ENCODE measurements around the gene RNF214. TPM values are rescaled to one million over a fixed set of nuclear protein-coding genes. Genes with fewer than 3 reads are reported as not detected.

RNF214 gene
- total and polyA plus RNA-seq, 12 donors: 7.3 to 33.5 (median 25.4) TPM

DNA sequence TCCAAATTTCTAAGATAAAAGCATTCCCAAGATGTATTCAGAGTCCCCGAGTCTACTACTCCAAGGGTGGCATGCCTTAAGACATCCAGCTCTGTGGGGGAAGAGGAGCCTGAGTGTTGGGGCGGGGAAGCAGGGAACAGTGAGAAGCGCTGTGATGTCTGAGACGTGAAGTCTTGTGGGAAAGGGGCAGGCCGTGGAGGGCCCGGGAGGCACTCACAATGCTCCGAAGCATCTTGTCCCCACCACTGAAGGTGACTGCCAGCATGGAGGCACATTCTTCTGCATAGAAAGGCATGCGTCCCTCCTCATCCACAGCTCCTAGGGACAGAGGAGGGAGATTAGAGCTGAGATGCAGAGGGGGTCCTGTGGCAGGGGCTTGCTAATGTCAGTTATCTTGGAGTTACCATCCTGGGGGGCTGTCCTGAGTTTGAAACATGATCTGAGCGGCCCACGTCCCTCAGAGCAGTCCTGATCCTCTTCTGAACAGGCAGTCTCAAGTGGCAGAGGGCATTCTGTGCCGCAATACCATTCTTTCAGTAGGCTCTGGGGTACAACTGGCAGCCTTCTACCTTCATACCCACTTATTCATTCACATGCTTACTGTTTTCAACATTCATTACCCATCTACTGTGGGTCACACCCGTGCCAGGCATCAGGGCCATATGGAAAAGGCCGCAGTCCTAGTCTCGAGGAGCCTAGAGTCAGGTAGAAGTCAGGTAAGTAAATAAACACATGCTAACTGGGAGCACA is 9.3 kb upstream of the RNF214 start:
- DNase-seq (no peak), ATAC-seq (no peak)
- TF ChIP-seq CTCF (IDR thresholded peaks at IDR 0.05): no peak
- H3K9me3 ChIP-seq: no peaks in the 10 kb centered on the region
- H3K27me3 ChIP-seq: no peaks in the 10 kb centered on the region
- WGBS, 2 donors: 92 to 93% methylated on average over 14 of the region's 14 CpGs
- intact Hi-C loops (cut with DNase I): loop anchor here in 8 of 10 donors (5.0 to 10.0 kb wide), 11 partner anchors 41 to 431 kb away; partner anchors contain the start of genes PAFAH1B2 (in 3 of the 8), APOA5 (in 2 of the 8) and SIDT2 (in 1 of the 8)
- no peak overlapping the region for H3K4me3 ChIP-seq
- peaks cover 0 to 100% (median 52%) of the 10 kb centered on the region in 9 donors for H3K36me3 ChIP-seq
- peaks cover 32 to 52% (median 41%) of the 10 kb centered on the region in 9 donors for H3K4me1 ChIP-seq
- H3K27ac ChIP-seq: peak overlapping the region in 7 of 10 donors; percentile 12 to 97 (median 92)

DNA sequence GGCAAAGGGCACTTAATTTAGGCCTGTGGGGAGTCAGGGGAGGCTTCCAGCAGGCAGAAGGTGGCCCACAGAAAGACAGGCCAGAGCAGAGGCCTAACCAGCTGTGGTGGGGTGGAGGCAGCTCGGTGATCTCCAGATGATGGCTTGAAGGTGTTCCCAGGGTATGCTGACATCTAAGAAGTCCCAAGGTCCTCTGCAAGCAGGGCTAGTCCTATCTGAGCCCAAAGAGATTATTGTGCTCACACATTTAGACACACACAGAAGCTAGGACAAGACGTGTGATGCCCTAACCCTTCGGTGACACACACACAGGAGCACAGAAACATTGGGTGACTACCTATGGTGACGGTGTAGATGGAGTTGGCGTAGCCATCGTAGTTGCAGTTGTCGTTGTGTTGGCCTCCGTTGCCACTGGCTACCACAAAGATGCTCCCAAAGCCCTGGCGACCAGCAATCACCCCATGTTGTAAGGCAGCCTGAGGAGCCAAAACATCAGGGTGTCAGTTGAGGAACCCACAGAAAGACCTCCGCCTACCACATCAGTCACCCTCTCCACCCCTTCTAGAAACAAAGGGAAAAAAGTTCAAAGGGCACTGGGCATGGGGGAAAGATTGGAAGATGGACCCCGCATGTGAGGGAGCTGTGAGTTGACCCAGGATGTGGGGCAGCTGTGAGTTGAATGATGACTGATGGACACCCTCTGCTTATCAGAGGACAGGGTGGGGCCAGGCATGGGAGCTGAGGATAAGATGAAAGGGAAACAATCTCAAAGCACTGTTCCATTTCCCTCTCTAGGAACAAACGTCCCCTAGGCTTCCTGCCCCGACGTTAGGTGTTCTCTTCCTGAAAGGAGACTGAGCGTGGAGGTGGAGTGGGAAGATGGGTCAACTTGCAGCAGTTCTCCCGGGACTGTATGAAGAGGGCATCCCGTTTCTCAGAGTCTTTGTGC is 8.5 kb upstream of the RNF214 start:
- ATAC-seq: no peak
- DNase-seq: no peak
- Histone ChIP-seq H3K9me3 (no peaks in the 10 kb centered on the region), H3K36me3 (peaks cover 0 to 100% (median 51%) of the 10 kb centered on the region in 9 donors), H3K27me3 (no peaks in the 10 kb centered on the region), H3K4me1 (peaks cover 30 to 44% (median 39%) of the 10 kb centered on the region in 9 donors), H3K27ac (peak overlapping the region in 1 of 10 donors; percentile 94), H3K4me3 (no peak overlapping the region)
- intact Hi-C loops (cut with DNase I): loop anchor here in 8 of 10 donors (5.0 to 10.0 kb wide), 11 partner anchors 42 to 432 kb away; partner anchors contain the start of genes PAFAH1B2 (in 3 of the 8), APOA5 (in 2 of the 8) and SIDT2 (in 1 of the 8)
- TF ChIP-seq CTCF (IDR thresholded peaks at IDR 0.05): no peak
- WGBS, 2 donors: 75 to 80% methylated on average over 17 of the region's 17 CpGs

DNA sequence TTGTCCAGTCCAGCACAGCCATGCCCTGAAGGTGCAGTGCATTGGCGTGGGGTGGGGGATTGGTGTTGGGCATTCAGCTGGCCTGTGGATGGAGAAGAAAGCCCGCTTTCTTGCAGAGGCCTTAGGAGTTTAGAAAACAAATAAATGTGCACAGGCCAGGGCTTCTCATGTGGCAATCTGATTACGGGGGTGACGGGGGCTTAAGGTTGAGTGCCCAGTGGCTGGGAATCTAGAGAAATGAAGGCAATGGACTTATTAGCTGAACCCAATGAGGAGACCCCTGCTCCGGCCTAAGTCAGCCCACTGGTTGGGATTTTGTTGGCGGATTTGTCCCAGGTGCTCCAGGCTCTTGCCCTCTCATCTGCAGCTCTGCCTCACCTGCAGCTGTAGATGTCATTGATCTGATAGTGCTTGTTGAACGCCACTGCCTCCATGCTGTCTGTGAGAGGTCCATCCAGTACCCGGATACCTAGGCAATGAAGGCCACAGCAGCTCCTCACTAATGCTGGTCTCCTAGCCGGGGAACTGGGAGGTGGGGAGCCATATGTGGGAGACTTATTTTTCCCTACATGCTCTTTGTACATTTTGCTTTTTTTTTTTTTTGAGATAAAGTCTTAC is 6.8 kb upstream of the RNF214 start:
- DNase-seq: no peak

More for the DNA sequence above, 6.8 kb upstream of the RNF214 start:
- no peak for ATAC-seq
- Histone ChIP-seq H3K27ac (no peak overlapping the region), H3K4me3 (no peak overlapping the region), H3K9me3 (no peaks in the 10 kb centered on the region), H3K36me3 (peaks cover 0 to 98% (median 55%) of the 10 kb centered on the region in 9 donors), H3K4me1 (peaks cover 16 to 41% (median 26%) of the 10 kb centered on the region in 9 donors), H3K27me3 (no peaks in the 10 kb centered on the region)
- no peak for TF ChIP-seq CTCF (IDR thresholded peaks at IDR 0.05)
- intact Hi-C loops (cut with DNase I): loop anchor here (2.0 to 10.0 kb wide), 17 partner anchors 43 to 493 kb away; partner anchors contain the start of genes ZPR1 (in 4 of the 10), APOA5 (in 3 of the 10) and PAFAH1B2 (in 2 of the 10)
- WGBS, 2 donors: 94% methylated on average over 9 of the region's 9 CpGs

Data from heart right ventricle (tissue), 16 donors.